Gastroesophageal sphincter (tissue), 3 donors: ENCODE data around the gene HS6ST2.

Source experiments
- CTCF ChIP-seq, 4 experiments: fragments of 200-600 bp in 2 of 4; fragments of 450-650 bp in 2 of 4; sonication (generic) in 1 of 4; IDR thresholded peaks; one replicate each; pipeline ENCODE4 v1.5.1; 2017 to 2019; ENCODE audit warnings: antibody characterized with exemption in 4 of 4, mild to moderate bottlenecking in 2 of 4, moderate library complexity in 2 of 4
- EP300 ChIP-seq: sonication (generic); formaldehyde crosslinking; IDR thresholded peaks from one replicate; pipeline ENCODE4 v1.6.1; 2017; ENCODE audit warnings: antibody characterized with exemption, mild to moderate bottlenecking
- POLR2A ChIP-seq, 2 donors: fragments of 450-650 bp; IDR thresholded peaks; one replicate each; pipeline ENCODE4 v1.6.1; 2017; ENCODE audit warnings: antibody characterized with exemption in 2 of 2, mild to moderate bottlenecking in 2 of 2, moderate library complexity in 1 of 2
- POLR2AphosphoS5 ChIP-seq: sonication (generic); formaldehyde crosslinking; IDR thresholded peaks from one replicate; pipeline ENCODE4 v1.6.1; 2017; ENCODE audit warnings: antibody characterized with exemption

- TF ChIP-seq POLR2A (IDR thresholded peaks at IDR 0.05) (no peak), POLR2AphosphoS5 (no peak), CTCF (IDR thresholded peaks at IDR 0.05) (no peak), EP300 (no peak)
Observed at GRCh38 chrX:132802033-132802432, 156.4 kb downstream of the HS6ST2 start.
